GDM1 (cell line): ENCODE data around the gene SERPINA4.

ENCODE experiments used
- DNase-seq: peaks from one replicate; lab custom pipeline; 2025; lab: John Stamatoyannopoulos, UW

SERPINA4 gene

GRCh38 chr14:94560751-94561655, at the start of gene SERPINA4:
Gene SERPINA4, plus strand, starts transcription at chr14:94561442. Its CDS starts 2,041 bp downstream, at chr14:94563483.
- no peak for DNase-seq

GRCh38 chr14:94514351-94514750, 46.9 kb upstream of the SERPINA4 start:
- DNase-seq = no peak

- no peak for DNase-seq
Measured at GRCh38 chr14:94515426-94515825, 45.8 kb upstream of the SERPINA4 start.

- no peak for DNase-seq
Measured at GRCh38 chr14:94515856-94516255, 45.4 kb upstream of the SERPINA4 start.

- no peak for DNase-seq
Measured at GRCh38 chr14:94517248-94517640, 44.0 kb upstream of the SERPINA4 start.

- no peak for DNase-seq
Measured at GRCh38 chr14:94517641-94518257, 43.5 kb upstream of the SERPINA4 start.

- DNase-seq = no peak
Measured at GRCh38 chr14:94521375-94522114, 39.7 kb upstream of the SERPINA4 start.

GRCh38 chr14:94522115-94522724, 39.0 kb upstream of the SERPINA4 start:
- DNase-seq = no peak

GRCh38 chr14:94523265-94523664, 38.0 kb upstream of the SERPINA4 start:
- DNase-seq = no peak

- no peak for DNase-seq
Measured at GRCh38 chr14:94524093-94524492, 37.1 kb upstream of the SERPINA4 start.

GRCh38 chr14:94531187-94531586, 30.1 kb upstream of the SERPINA4 start:
- DNase-seq = no peak

GRCh38 chr14:94532447-94532846, 28.8 kb upstream of the SERPINA4 start:
- DNase-seq = no peak

GRCh38 chr14:94535506-94535905, 25.7 kb upstream of the SERPINA4 start:
- DNase-seq = no peak

- no peak for DNase-seq
Measured at GRCh38 chr14:94536836-94537235, 24.4 kb upstream of the SERPINA4 start.

- DNase-seq = no peak
Measured at GRCh38 chr14:94538070-94538740, 23.0 kb upstream of the SERPINA4 start.

GRCh38 chr14:94539181-94539580, 22.1 kb upstream of the SERPINA4 start:
- no peak for DNase-seq

GRCh38 chr14:94540031-94540794, 21.0 kb upstream of the SERPINA4 start:
- no peak for DNase-seq

GRCh38 chr14:94541234-94541975, 19.8 kb upstream of the SERPINA4 start:
- no peak for DNase-seq

- DNase-seq = no peak
Measured at GRCh38 chr14:94542111-94542810, 19.0 kb upstream of the SERPINA4 start.
